Stimulated activated CD4-positive, alpha-beta T cell treated with anti-CD3 and anti-CD28 coated beads, Interleukin-15, amount 100 ng/mL, for 48 hours (primary cell): ENCODE data around the gene R3HCC1L.

Experiments
- DNase-seq, 2 donors: peaks; one replicate each; pipeline ENCODE4 v3.0.0-alpha.2; 2020; ENCODE audit warnings: low read depth in 2 of 2

Gene R3HCC1L

GRCh38 chr10:98260350-98260749, 125.9 kb downstream of the R3HCC1L start:
- no peak for DNase-seq

GRCh38 chr10:98260752-98261151, 126.3 kb downstream of the R3HCC1L start:
- DNase-seq, result no peak

GRCh38 chr10:98261436-98262277, 127.2 kb downstream of the R3HCC1L start:
- no peak for DNase-seq

- DNase-seq, result no peak
Measured at GRCh38 chr10:98262571-98262970, 128.1 kb downstream of the R3HCC1L start.

- DNase-seq, result no peak
Measured at GRCh38 chr10:98263088-98263487, 128.6 kb downstream of the R3HCC1L start.

GRCh38 chr10:98264378-98265065, 130.1 kb downstream of the R3HCC1L start:
- DNase-seq, result no peak

GRCh38 chr10:98265403-98266378, 131.2 kb downstream of the R3HCC1L start:
- no peak for DNase-seq

GRCh38 chr10:98266647-98267046, 132.2 kb downstream of the R3HCC1L start:
- no peak for DNase-seq

GRCh38 chr10:98267069-98267893, 132.8 kb downstream of the R3HCC1L start:
- no peak for DNase-seq

- no peak for DNase-seq
Measured at GRCh38 chr10:98267894-98268693, 133.6 kb downstream of the R3HCC1L start, which contains the start of gene LOXL4. Gene LOXL4 (minus strand): TSS chr10:98268194. CDS start chr10:98263019, 5,175 bp downstream.

- no peak for DNase-seq
Measured at GRCh38 chr10:98268694-98269431, 134.4 kb downstream of the R3HCC1L start.

- DNase-seq, result no peak
Measured at GRCh38 chr10:98269435-98269912, 135.0 kb downstream of the R3HCC1L start.

- no peak for DNase-seq
Measured at GRCh38 chr10:98270073-98270740, 135.8 kb downstream of the R3HCC1L start.

- DNase-seq, result no peak
Measured at GRCh38 chr10:98270786-98271185, 136.3 kb downstream of the R3HCC1L start.

- no peak for DNase-seq
Measured at GRCh38 chr10:98272245-98272644, 137.8 kb downstream of the R3HCC1L start.

- DNase-seq, result no peak
Measured at GRCh38 chr10:98272656-98273055, 138.2 kb downstream of the R3HCC1L start.

GRCh38 chr10:98273057-98273850, 138.8 kb downstream of the R3HCC1L start:
- no peak for DNase-seq

GRCh38 chr10:98274562-98274961, 140.1 kb downstream of the R3HCC1L start:
- DNase-seq, result no peak
